NCI-H748 treated with DMSO at 0.1 percent for 48 hours (cell line): ENCODE measurements around the gene SPAG5.

ENCODE experiments used
- DNase-seq: peaks from one replicate; lab custom pipeline; 2025; lab: John Stamatoyannopoulos, UW

Gene SPAG5, protein sequence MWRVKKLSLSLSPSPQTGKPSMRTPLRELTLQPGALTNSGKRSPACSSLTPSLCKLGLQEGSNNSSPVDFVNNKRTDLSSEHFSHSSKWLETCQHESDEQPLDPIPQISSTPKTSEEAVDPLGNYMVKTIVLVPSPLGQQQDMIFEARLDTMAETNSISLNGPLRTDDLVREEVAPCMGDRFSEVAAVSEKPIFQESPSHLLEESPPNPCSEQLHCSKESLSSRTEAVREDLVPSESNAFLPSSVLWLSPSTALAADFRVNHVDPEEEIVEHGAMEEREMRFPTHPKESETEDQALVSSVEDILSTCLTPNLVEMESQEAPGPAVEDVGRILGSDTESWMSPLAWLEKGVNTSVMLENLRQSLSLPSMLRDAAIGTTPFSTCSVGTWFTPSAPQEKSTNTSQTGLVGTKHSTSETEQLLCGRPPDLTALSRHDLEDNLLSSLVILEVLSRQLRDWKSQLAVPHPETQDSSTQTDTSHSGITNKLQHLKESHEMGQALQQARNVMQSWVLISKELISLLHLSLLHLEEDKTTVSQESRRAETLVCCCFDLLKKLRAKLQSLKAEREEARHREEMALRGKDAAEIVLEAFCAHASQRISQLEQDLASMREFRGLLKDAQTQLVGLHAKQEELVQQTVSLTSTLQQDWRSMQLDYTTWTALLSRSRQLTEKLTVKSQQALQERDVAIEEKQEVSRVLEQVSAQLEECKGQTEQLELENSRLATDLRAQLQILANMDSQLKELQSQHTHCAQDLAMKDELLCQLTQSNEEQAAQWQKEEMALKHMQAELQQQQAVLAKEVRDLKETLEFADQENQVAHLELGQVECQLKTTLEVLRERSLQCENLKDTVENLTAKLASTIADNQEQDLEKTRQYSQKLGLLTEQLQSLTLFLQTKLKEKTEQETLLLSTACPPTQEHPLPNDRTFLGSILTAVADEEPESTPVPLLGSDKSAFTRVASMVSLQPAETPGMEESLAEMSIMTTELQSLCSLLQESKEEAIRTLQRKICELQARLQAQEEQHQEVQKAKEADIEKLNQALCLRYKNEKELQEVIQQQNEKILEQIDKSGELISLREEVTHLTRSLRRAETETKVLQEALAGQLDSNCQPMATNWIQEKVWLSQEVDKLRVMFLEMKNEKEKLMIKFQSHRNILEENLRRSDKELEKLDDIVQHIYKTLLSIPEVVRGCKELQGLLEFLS

DNA sequence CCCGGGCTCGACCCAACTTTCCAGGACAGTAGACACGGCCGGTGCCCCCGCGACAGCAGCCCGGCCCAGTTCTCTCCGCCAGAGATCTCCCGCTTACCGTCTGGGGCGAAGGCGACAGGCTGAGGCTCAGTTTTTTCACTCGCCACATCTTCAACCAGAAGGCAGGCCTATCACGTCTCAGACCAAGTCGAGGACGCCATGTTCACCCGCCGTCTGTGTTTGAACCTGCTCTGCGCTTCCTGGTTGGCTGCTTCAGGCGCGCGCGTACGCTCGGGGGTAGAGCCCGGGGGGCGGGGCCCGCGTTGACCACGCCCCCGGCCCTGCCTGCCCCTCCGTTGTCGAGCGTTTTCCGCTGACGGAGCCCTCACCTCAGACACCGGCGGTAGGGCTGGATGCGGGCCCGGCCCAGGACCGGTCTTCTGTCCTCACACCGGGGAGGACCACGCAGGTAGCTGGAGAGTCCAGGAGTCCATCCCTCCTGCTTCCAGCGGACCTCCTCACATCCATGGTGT, at the start of gene SPAG5:
SPAG5 (minus strand) TSS at position 227 of the 512 bp plus-strand sequence; CDS start at position 148, 79 bp downstream.
- DNase-seq = peak; percentile 97

DNA sequence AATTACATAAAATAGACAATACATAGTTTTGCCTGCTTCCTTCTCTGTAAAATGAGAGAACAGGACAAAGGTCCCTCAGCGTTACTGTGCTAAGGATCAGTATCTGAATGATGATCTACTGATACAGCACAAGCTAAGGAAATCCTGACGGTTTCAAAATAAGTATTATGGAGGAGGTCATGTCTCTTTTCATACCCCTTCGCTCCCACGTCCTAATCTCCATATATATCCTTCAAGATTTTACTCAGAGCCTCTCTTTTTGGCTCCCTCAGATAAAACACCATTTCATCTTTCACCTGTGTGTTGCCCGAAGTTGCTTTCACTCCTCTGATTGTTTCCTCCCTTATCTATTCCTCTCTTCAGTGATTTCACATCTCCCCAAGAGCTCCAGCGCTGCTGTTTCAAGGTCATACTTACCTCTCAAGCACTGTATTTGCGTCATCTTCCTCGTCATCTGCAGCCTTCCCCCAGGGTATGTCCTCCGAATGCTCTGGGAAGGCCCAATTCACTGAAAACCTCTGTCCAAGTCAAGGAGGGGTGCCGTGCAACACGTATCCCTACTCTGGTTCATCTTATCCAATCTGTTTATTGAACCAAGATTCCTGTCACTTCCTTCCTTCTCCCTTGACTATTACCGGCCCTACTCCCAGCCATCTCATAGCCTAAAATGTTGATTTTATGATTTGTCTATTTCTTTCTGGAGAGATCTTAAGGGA, 47.4 kb upstream of the SPAG5 start:
- DNase-seq = no peak

DNA sequence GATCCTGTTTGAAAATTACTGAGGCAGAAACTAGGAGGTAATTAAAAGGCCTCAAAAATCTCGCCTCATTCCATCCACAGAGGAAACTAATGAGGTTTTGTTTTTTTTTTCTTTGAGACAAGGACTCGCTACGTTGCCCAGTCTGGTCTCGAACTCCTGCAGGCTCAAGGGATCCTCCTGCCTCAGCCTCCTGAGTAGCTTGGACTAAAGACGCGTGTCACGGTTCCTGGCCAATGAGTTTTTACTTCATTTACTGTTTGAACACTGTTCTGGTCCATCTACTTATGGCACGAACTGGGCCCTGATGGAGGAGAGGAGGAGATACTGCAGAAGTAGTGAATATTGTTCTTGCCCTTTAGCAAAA, 46.7 kb upstream of the SPAG5 start:
- no peak for DNase-seq

DNA sequence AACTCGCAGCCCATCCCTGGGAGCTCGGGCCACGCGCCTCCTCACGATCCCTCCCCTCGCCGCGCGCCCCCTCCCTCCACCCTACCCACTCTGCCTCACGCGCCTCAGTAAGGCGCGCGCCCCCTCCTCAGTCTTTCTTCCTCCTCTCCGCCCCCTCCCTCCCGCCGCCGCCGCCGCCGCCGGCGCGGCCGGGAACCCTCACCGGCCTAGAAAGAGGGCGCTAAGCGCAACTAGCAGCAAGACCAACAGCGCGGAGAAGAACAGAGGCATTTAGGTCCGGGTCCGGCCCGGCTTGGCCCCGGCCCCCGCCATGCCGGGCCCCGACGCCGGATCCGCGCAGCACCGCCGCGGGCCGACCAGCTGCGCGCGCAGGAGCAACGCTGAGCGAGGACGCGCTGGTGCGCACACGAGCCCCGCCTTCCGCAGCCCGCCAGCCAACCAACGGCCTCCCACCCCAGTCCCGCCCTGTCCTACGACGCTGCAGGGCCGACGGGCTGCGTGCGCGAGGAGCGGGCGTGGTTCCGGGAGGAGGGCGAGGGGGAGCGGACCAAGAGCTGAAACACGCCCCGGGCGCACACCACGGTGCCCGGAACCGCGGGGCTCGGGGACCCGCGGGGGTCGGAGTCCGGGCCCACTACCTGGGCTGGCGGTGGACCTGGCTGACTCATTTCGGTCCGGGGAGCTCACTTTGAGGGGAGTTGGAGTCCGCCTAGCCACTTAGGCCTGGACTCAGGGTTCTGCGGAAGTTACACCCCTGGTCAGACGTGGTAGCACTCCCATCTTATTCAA, 46.2 kb upstream of the SPAG5 start, which contains the start of gene BLTP2:
BLTP2 (minus strand) TSS at position 372 of the 789 bp plus-strand sequence; CDS start at position 270, 102 bp downstream.
- peak; percentile 90 for DNase-seq

DNA sequence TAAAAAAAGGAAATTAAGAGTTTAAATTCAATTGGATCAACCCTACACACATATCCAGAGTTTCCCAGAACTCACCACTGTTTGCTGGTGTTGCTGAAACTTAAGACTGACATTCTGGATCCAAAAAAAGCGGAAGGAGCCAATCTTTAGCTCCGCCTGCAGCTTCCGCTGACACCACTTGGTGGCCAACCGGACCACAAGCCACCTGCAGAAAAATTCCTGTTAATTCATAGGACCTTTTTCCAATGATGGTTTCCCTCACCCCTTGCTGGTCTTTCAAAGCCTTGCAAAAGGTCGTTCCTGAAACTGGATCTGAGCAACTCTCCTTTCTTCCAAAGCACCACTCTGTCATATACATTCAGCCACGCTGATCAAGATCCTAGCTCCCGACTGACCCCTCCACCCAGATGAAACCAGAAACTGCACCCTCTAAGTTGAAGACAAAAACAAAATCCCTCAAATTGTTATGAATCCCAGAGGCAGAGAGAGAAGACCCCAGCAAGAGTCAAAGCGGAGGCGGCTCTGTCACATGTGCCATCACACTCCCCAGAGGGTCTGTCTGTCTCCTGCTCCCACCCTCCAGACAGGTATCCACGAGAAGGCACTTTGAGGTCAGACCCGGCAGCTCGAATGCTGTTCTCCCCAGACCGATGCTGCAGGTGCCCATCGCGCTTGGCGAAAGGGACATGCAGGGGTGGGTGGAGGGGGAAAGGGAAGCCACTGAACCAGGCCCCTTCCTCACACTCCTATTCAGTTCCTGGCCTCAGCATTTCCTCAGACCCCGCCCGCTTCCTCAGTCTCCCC, 45.4 kb upstream of the SPAG5 start:
- DNase-seq = peak; percentile 56

DNA sequence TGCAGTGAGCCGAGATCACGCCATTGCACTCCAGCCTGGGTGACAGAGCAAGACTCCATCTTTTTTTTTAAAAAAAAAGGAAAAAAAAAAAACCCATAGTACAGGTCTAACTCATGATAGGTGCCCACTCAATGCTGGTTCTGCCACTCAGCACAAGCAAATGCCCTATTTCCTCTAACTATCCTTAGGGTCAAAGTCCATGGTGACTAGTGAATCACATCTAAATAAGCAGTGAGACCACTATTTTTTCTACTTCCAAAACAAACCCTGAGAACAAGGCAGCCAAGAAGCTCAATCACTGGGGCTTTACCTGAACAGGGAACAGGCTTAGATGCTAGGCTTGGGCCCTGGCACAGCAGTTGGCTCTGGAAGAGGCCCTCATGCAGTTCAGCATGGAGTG, 42.8 kb upstream of the SPAG5 start:
- DNase-seq = no peak

DNA sequence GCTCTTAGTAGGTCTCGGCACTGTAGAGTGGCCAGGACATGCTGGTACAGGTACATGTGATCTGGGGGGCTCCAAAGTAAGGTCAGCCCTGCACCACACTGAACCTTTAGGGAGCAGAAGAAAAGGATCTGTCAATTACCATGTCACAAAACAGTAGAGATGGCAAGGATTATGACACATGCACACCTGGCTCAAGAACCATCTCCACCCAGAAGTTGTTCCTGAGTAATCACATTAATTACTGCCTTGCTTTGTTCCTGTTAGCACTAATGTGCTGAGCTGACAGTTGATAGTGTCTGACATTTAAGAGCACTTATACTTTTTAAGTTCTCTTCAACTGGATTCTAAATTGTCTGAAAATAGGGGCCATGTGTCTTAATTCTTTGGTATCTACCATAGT, 36.7 kb upstream of the SPAG5 start:
- DNase-seq = no peak

DNA sequence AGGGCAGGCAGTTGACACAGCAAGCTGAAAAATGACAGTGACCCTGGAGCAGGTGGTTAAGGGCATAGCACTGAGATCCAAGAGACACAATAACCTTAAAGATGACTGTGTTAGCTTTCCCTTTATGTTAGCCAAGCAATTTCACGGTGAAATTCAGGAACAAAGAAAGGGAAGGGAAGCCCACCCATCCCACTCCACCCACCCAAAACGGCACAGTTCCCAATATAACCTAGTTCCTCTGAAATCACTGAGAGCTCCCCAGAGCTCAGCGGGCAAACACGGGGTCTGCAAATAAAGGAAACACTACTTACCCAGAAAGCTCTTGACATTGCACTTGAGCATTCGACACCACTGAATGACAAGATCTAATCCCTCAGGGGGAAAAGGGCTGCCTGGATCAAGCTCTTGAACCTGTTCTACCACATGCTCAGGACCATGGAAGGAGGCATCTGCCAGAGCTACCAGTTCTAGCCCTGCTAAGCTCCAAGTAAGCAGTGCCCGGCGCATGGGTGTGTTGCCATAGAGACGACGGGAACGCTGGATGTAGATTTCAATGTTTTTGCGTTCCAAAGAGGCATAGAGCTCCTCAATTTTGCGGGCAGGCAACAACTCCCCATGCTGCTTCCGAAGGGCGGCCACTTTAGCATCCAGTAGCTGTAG, 35.5 kb upstream of the SPAG5 start:
- no peak for DNase-seq

DNA sequence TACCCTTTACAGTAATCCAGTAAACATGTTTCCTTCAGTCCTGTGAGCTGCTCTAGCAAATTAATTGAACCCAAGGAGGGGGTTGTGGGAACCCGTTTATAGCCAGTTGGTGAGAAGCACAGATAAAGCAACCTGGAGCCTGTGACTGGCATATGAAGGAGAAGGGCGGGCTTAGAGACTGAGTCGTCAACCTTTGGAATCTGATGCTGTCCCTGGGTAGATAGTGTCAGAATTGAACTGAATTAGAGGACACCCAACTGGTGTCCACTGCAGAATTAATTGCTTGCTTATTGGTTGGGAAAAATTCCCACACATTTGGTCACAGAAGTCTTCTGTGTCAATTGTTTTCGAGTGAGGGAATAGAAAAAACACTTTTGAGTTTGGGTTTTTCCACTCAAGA, 28.0 kb upstream of the SPAG5 start:
- no peak for DNase-seq

DNA sequence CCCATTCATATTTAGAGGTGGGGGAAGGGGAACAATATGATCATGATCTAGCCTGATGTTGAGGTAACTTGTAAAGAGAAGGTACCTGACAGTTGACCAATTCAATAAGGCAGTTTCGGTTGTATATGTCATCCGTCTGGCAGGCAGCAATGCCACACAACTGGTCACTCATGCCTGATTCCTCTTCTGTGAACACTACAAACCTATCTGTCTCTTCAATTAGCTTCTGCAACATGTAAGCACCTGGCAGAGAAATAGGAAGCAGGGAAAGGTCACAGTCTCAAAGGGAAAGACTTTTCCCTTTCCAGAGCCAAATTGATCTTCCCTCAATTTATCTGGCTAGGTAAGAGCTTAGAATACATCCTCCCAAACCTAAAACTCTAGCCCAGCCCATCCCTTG, 25.3 kb upstream of the SPAG5 start:
- DNase-seq = no peak

DNA sequence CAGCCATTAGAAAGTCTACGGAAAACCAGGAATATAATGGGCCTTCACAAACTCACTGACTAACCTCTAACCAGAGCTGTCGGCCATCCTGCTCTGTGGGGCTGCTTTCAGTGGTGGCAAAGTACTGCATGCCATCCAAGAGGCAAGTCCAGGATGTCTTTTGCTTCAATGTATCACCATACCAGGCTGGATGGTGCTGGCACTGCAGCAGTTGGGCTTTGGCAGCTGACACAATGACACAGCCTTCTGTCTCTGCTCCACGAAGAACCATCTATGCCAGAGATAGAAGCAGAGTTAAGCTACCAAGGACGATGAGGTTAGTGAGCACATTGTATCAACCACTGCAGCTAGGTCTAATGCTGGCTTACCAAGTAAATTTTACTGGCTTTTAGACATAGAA, 24.9 kb upstream of the SPAG5 start:
- DNase-seq = no peak

DNA sequence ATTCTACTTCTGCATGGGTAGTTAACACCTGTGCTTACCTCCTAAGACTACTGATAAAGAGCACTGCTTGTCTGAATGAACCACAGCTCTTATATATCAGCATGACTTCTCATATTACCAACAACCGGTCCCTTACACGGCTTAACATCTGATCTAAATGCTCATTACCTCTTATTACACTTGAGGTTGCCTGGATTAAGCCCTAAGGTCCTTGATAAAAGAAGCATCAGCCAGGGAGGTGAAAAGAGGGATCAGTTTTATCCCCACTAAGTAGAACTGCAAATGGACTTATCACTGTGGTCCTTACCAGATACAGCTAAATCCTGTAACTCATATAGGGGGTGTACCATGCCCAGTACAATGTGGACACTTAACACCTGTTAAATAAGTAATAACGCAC, 23.4 kb upstream of the SPAG5 start:
- DNase-seq = no peak

DNA sequence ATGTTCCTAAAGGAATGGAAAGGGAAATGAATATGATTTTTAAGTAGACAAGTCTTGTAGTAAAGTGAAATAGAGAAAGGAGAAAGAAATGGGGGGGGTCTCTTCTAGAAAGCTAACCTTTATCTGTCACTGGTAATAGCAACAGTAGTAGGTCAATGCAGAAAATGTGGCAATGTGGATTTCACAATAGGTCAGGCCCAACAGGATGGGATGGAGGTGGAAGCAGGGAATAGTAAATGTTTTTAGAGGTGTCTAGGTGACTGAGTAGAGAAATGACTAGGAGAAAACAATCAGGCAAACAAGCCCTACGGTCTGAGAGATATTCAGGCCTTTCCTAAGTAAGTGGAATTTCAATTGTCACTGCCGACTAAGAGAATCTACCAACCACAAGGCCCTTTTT, 21.2 kb upstream of the SPAG5 start:
- DNase-seq = no peak

DNA sequence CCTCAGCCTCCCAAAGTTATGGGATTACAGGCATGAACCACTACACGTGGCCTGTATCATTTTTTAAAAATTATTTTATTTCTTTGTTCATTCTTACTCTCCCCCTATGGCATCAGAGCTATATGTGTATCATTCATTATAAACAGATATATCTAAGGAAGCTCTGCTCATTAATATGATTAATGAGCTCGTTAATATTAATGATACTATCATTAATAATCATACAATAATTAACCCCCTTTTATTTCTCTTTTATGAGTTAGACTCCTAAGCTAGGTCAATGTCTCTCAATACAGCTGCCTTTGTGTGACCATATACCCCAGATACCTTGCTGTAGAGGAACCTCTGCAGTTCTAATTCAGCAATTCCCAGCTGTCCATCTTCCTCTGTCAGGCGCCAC, 19.6 kb upstream of the SPAG5 start:
- DNase-seq = no peak

DNA sequence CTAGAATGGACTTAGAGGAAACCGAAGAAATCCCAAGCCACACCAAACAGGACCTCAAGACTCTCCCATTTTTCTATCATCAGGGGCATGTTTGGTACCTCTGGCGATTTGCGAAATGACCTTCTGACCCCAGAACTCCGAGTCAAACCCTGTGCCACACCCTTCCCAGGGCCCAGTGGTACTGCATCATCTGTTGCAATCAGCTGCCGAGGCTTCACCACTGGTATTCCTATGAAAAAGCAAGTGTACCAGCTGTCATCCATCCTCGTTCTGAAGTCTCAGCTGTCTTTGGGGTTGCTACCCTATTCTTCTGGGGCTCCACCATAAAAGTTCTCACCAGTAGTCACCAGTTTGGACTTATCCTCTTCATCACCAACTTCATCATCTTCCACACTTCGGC, 17.5 kb upstream of the SPAG5 start:
- no peak for DNase-seq

DNA sequence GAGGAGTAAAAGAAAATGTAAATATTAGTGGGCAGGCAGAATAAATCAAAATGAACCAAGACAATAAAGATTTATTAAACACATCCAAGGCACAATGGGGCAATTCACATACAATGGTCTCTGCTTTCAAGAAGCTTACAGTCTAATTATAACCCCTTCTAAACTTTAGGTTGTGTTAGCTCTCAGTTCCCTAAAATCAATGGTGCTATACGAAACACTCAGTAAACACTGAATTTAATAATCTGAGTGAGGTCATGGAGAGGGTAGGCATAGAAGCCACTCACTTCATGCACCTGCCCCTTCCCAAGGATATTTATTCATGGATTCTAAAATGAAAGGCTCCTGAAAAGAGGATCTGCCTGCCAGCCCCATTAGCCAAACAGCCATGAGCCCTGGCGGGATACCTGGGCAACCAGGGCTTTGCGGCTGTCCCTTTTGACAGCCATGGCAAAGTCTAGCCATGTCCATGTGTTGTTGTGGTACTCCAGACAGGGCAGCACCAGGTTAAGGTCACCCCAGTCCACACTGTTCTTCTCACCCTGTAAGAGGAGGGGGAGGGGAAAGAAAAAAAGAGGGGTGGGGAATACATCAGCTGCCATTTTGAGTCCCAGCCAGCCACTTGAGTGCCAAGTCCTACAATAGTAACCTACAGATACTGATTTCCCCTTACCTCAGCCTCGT, 16.6 kb upstream of the SPAG5 start:
- no peak for DNase-seq

DNA sequence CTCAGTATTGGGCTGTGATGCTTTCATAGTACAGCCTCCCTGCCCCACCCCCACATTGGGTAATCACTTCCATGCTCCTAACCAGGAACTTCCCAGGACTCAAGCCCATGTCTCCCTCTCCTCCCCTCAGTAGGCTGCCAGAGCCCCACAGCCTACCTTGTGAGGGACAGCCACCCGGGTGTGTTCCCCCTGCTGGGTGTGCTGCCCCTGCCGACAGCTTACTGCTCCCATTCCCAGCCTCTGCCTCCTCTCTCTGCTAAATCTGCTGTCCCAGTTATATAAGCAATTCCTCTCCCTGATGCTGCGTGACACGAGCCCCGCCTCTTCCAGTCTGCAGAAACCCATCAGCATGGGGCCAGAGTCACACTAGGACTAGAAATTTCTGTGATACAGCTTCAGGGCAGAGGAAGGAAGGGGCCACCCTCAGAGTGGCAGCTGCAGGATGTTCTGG, 15.1 kb upstream of the SPAG5 start, which contains the start of gene RSKR:
RSKR (minus strand) TSS at position 255 of the 451 bp plus-strand sequence; CDS start at position 231, 24 bp downstream.
- DNase-seq = no peak
